ENCODE measurements around the gene EPGN. TPM values are rescaled to one million over a fixed set of nuclear protein-coding genes. Genes with fewer than 3 reads are reported as not detected.

The EPGN gene
- total and polyA plus RNA-seq, 2 of the 8 experiments (the other 6 are each of a cell fraction or from before 2014, with no cell fraction given), result not detected

DNA sequence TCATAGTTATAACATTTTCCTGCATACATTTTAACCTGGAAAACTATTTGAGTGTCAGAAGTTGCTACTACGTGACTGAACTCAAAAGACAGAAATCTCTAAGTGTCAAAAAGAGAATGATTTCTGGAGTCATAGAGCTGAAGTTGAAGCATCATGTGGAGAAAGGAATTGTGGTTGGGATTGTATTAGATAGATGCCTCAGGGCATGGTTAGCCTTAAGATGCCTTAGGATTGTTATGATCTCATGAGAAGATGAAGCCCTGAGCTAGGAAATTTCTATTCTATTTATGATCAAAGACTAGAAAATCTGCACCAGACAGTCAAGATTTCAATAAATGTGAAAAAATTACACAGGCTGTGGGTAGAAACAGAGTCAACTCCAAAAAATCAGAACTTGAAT is 20.2 kb downstream of the EPGN start:
- Histone ChIP-seq H2BK120ac (replicated peaks; ENCODE audit: low read depth, low read length) (no peak overlapping the region), H4K91ac (replicated peaks; ENCODE audit: insufficient read length, low read length) (no peak overlapping the region), H3K27ac (ENCODE audit: low read depth, low read length) (no peak overlapping the region), H3K79me1 (ENCODE audit: low read depth, low read length) (no peaks in the 10 kb centered on the region), H2AFZ (ENCODE audit: low read length) (no peak overlapping the region), H3K4me3 (ENCODE audit: extremely low read depth in 1 of 4, insufficient read depth in 2 of 4, low read depth in 3 of 4, low read length in 4 of 4) (no peak overlapping the region), H2BK5ac (ENCODE audit: low read depth, low read length) (no peak overlapping the region), H3K36me3 (ENCODE audit: control insufficient read depth in 2 of 4, insufficient read depth in 4 of 4, low read length in 3 of 4) (no peaks in the 10 kb centered on the region), H3K23me2 (ENCODE audit: low read depth, low read length) (no peaks in the 10 kb centered on the region), H3K4ac (replicated peaks; ENCODE audit: insufficient read length, low read depth, low read length) (no peak overlapping the region), H2BK20ac (ENCODE audit: low read length) (no peak overlapping the region), H3K18ac (ENCODE audit: extremely low read depth, low read length) (no peak overlapping the region), H3K9ac (replicated peaks in 1 of 4; ENCODE audit: extremely low read depth in 1 of 4, low read depth in 3 of 4, low read length in 3 of 4) (no peak overlapping the region), H3K4me1 (replicated peaks in 1 of 4; ENCODE audit: control insufficient read depth in 3 of 4, insufficient read depth in 4 of 4, low read length in 3 of 4) (peaks cover 0 to under 1% (median 0%) of the 10 kb centered on the region in 4 experiments; a peak in 1 of 7 replicates), H3K23ac (ENCODE audit: insufficient read length) (no peak overlapping the region), H3K56ac (replicated peaks; ENCODE audit: insufficient read length, low read depth, low read length) (no peak overlapping the region), H4K5ac (ENCODE audit: insufficient read length, low read depth, low read length) (no peak overlapping the region), H3K4me2 (ENCODE audit: insufficient read depth in 1 of 2, low read depth in 2 of 2, low read length in 2 of 2) (no peak overlapping the region), H3K79me2 (ENCODE audit: control insufficient read depth in 1 of 2, insufficient read depth in 2 of 2, low read length in 2 of 2) (no peaks in the 10 kb centered on the region), H4K20me1 (replicated peaks in 1 of 2; ENCODE audit: control insufficient read depth in 1 of 2, insufficient read depth in 2 of 2, low read length in 2 of 2) (no peaks in the 10 kb centered on the region), H3K27me3 (replicated peaks in 1 of 4; ENCODE audit: control insufficient read depth in 3 of 4, extremely low read depth in 1 of 4, insufficient read depth in 3 of 4, low read length in 3 of 4) (no peaks in the 10 kb centered on the region), H2BK15ac (ENCODE audit: low read length) (no peak overlapping the region), H4K8ac (ENCODE audit: extremely low read depth, insufficient read depth, low read length) (no peak overlapping the region), H2BK12ac (ENCODE audit: low read depth, low read length) (no peak overlapping the region), H3K9me3 (ENCODE audit: insufficient read depth in 2 of 2, low read depth in 1 of 2, low read length in 1 of 2) (no peaks in the 10 kb centered on the region), H3K14ac (ENCODE audit: insufficient read length) (no peak overlapping the region), H2AK5ac (ENCODE audit: low read depth, low read length) (no peak overlapping the region)
- DNase-seq (ENCODE audit: low read depth in 1 of 2, low spot score in 2 of 2) (no peak), FAIRE-seq (no peak)
- 93% methylated on average over 1 of the region's 1 CpG; no CpG with 5 or more reads in 1 of the 2 experiments for WGBS, 2 experiments (ENCODE audit: extremely low coverage in 1 of 2, insufficient coverage in 1 of 2, insufficient read length in 1 of 2, insufficient replicate concordance in 2 of 2, low coverage in 1 of 2, low lambda C conversion rate in 2 of 2, missing lambda C conversion rate in 1 of 2)
- ChIA-PET POLR2A (ENCODE audit: partially characterized antibody) (no interaction called here), CTCF (ENCODE audit: partially characterized antibody) (no interaction called here)
- TF ChIP-seq EGR1 (IDR thresholded peaks at IDR 0.05; ENCODE audit: borderline replicate concordance, low read depth, low read length) (no peak), POLR2AphosphoS5 (IDR thresholded peaks at IDR 0.05; ENCODE audit: low read depth, low read length) (no peak), YY1 (IDR thresholded peaks at IDR 0.05; ENCODE audit: low read depth, low read length) (no peak), SP4 (IDR thresholded peaks at IDR 0.05; ENCODE audit: low read length) (no peak), CBX5 (IDR thresholded peaks at IDR 0.05; ENCODE audit: low read depth, low read length) (no peak), TAF7 (optimal IDR thresholded peaks at IDR 0.05; ENCODE audit: borderline replicate concordance, low read depth, low read length) (no peak), SP1 (IDR thresholded peaks at IDR 0.05; ENCODE audit: low read depth, low read length) (no peak)

Measured in H1 (cell line).